ENCODE measurements around the gene RUNX1. TPM values are rescaled to one million over a fixed set of nuclear protein-coding genes. Genes with fewer than 3 reads are reported as not detected.

The RUNX1 gene
- total RNA-seq, 2 experiments from 2014 or later: 36.5 to 37.2 TPM

DNA sequence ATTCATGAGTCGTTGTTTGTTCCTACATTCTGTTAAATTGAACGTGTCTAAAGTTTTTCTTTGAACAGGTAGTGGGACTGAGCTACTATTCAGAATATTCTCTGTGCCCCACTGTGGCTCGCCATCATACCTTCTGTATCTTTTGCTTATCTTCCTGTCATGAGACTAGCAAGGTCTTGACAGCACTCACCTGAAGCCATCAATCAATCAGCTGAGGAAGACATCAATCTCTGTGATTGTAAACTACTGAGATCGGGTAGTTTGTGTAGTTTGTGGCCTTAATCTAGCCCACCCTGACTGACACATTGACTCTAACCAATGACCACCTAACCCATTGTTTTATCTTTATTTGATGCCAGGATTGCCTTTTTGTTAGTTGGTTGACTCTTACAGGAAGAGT is 17.7 kb upstream of the RUNX1 start:
- CTCF ChIA-PET: interaction anchor here (1.2 kb wide), 1 partner anchor 16 kb away, joined by 3 read pairs; no protein-coding TSS in a partner anchor
- POLR2A ChIA-PET: no interaction called here

DNA sequence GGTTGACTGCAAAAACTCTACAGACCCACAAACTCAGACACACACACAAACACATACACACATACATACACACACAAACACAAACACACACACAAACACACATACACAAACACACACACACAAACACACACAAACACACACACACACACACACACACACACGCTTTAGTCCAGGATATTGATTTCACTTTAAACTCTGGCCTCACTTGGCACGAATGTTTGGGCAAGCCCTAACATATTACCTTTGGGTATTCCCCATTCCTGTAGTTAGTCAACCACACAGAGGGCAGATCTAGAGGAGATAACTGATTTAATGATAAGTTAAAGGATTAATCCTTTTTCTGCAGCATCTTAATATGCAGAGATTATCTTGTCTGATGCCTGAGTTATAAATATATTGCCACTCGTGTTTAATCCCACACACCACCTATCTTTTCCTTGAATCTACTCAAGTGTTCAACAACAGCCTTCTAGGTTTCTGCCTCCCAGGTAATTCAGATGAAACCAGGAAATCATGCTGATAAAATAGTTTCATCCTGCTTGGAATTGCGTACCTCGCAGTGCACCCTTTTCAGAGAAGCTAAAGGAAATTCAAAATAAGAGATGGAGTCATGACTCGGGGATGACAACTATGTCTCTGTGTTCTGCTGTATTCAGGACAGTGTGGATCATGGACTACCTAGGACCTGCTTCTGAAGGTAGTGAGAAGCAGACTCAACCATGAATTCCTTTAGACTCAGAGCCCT is 14.5 kb upstream of the RUNX1 start:
- POLR2A ChIA-PET: no interaction called here
- CTCF ChIA-PET: interaction anchor here (1.2 kb wide), 1 partner anchor 74 kb away, joined by 3 read pairs; no protein-coding TSS in a partner anchor

DNA sequence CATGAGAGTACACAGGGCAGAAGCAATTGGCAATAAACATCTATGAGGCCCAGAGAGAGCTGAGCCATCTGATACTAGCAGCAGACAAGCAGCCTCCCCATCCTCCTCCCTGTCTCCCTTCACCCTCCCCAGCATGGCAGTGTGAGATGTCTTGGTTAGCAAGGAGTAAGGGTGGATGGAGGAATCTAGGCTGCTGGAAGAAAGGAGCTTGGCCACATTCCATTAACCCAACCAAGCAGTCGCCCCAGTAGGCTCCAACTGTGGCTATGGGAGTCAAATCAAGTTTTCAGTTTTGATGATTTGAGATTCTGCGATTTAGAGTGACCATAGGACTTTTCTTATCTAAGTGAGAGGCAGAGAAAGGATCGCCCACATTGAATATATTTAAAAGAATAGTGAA is 12.9 kb upstream of the RUNX1 start:
- ChIA-PET POLR2A (no interaction called here), CTCF (no interaction called here)

DNA sequence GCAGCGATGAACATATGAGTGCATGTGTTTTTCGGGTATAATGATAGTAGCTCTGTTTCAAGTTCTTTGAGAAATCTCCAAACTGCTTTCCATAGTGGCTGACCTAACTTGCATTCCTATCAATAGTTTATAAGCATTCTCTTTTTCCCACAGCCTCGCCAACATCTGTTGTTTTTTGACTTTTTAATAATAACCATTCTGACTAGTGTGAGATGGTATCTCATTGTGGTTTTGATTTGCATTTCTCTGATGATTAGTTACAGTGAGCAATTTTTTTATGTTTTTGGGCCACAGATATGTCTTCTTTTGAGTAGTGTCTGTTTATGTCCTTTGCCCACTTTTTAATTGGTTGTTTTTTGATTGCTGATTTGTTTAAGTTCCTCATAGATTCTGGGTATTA is 10.6 kb upstream of the RUNX1 start:
- ChIA-PET POLR2A (no interaction called here), CTCF (no interaction called here)

DNA sequence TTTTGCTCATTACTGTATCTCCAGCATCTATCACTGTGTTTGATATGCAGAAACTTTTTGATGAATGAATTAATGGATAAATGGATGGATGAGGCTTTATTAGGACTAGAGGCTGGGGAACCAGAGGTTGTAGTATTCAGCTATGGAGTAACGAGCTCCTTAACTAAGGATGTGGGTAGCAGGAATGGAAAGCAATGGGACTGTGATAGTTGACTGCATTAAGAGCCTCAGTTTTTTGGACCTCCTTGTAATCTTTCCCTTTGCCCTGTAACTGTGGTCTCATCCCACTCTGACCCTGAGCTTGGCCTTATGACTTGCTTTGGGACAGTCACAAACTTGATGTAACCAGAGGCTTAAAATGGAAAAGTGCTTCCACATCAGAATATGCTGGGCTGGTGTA is 9.0 kb upstream of the RUNX1 start:
- ChIA-PET CTCF (no interaction called here), POLR2A (no interaction called here)

DNA sequence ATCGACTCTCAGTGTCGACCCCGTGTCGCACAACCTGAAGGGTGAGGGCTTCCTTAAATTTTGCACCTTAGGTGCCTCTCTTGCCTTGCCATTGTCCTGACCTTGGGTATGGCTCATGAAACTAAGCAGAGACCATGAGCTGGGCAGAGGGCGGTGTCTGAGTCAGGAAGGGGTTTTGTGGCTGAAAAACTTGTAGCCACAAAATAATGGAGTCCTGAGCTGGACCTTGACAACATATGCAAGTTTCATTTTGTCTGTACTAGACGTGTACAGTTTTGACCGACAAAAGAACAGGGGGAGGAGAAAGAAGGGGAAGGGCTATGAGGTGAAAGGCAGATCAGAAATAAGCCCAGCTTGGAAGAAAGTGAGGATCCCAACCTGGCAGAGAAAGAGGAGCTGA is 8.3 kb upstream of the RUNX1 start:
- CTCF ChIA-PET: no interaction called here
- POLR2A ChIA-PET: no interaction called here

DNA sequence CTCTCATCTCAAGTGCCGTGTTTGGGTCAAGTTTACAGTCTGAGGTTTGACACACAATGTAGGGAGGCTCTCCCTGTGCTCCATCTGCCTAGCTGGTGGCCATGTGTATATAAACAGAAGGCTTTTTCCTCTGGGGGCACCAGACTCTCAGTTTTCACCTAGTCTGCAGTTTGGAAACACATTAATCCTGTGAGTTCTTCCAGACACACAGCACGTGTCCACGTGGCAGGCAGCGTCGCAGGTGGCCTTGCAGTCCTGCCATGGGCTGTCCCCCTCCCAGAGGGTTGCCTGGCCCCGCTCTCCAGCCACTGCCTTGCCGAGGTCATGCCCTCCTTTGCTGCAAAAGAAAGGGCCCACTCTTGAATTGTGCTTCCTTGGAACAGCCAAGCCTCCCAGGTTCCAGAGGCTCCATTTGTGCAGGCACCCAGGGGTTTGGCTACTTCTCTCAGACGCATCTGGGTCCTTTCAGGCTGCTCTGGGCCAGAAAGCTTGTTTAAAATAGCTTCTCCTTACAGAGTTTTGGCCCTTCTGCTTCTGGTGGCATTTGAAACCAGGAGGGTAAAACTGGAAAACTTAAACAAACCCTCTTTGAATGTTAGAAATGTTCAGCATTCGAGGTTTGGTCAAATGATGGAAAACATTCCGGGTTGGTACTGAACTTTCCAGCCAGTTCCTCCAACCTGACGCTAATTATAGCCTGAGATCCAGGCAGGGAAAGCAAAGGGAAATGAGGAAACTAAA is 4.4 kb upstream of the RUNX1 start:
- CTCF ChIA-PET: no interaction called here
- POLR2A ChIA-PET: no interaction called here

DNA sequence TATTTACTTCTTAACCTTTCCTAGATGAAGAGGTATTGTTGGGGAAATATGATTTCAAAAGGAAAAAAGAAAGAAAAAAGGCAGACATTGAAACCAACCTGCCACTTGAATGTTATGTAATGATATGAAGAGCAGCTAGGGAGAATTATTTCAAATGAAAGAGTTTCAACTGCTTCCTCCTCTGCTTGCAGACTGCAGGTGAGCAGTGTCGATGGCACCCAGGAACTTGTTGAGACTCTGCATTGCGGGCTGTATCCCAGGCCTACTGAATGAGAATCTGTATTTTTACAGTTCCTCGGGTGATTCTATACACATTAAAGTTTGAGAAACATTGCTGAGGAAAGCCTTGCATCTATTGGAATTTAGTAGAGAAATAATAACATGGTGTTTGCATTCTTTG is 3.7 kb upstream of the RUNX1 start:
- ChIA-PET POLR2A (no interaction called here), CTCF (interaction anchor here (0.6 kb wide), 1 partner anchor 87 kb away, joined by 4 read pairs; no protein-coding TSS in a partner anchor)

DNA sequence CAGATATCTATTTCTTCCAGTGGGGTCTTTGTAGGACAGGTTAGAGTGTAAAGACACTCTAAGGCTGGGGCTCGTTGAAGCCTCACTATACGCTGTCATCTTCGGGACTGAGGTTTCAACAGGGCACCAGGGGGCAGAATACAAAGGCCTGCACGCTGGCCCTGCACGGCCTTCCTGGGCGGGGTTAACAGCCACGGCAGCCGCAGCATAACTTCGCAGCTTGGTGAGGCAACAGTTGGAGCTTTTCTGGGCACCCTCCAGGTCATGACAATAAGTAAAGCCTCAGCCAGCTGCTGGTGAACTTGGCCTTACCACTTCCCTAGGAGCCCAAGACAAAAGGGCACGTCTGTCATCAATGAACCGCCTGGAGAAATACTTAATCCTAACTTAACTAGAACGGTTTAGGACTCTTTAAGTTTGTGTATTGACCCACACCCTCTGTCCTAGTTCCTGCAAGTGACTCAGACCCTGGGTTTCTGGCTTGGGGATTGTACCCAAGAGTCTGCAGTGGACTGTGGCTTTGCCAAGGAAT is 2.3 kb upstream of the RUNX1 start:
- ChIA-PET CTCF (interaction anchor here (0.8 to 2.2 kb wide), 10 partner anchors 25 to 348 kb away, joined by 3 to 5 read pairs (median 4); no protein-coding TSS in a partner anchor), POLR2A (interaction anchor here (0.6 to 1.8 kb wide), 3 partner anchors 31 to 163 kb away, joined by 3 to 6 read pairs (median 5); no protein-coding TSS in a partner anchor)

DNA sequence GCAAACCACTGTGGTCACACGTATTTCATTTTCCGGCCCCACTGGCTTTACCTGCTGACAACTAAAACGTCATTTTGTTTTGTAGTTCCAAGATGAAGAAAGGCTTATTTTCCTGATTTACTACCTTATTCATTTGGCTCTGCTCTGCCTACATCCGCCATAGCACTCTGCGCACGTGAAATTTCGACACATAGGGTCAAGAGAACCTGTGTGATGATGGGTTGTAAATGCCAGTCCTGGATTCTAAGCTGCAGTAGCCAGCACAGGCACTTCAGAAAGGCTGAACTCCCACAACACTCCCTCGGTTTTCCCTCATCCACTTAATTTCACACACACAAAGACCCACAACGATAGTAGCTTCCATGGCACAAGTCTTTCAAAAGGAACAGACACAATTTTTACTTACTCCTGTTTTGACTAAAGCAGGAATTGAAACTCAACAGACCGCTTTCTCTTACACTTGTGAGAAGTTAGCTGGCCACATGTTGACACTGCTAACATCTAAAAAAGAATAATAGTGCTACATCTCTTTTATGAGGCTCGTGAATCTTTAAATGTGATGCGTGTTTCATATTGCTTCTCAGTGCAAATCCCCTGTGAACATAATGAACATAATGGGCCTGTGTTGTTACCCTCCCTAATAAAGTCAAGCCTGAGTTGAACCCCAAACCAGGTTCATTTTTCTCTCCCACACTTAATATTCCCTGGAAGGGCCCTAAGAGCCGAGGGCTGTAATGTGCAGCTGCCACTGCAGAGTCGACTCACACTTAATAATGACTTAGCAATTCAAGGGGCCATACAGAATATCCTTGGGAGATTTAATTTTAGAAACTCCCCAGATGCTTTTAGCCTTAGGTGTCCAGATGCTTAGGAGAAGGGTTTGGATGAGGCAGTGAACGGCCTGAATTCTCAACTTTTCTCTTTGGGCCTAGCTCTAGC is 1.5 kb upstream of the RUNX1 start:
- POLR2A ChIA-PET: interaction anchor here (0.6 to 1.8 kb wide), 5 partner anchors 32 to 205 kb away, joined by 3 to 6 read pairs (median 5); no protein-coding TSS in a partner anchor

DNA sequence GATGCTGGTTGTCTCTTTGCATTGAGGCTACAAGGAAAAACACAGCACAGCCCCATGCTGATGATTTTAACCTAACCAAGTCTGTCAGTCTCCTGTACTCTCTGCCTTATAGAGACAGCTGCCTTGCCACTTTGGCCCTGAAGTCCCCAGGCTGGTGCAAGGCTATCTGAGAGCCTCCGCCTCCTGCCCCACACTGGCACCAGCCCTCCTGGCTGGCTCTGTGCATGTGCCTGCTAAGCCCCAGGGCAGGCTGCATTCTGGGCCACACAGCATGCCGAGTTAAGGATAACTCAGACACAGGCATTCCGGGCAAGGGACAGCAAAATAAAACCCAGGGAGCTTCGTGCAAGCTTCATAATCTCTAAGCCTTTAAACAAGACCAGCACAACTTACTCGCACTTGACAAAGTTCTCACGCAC is 910 bp downstream of the RUNX1 start:
- CTCF ChIA-PET: interaction anchor here (0.6 to 4.2 kb wide), 8 partner anchors 60 to 360 kb away, joined by 3 to 33 read pairs (median 6); no protein-coding TSS in a partner anchor
- POLR2A ChIA-PET: interaction anchor here (0.6 to 2.8 kb wide), 21 partner anchors 8 to 1271 kb away, joined by 3 to 53 read pairs (median 6); no protein-coding TSS in a partner anchor

More for the DNA sequence above, 1.5 kb upstream of the RUNX1 start:
- CTCF ChIA-PET: interaction anchor here (0.7 to 2.2 kb wide), 15 partner anchors 16 to 343 kb away, joined by 3 to 5 read pairs (median 3); no protein-coding TSS in a partner anchor

DNA sequence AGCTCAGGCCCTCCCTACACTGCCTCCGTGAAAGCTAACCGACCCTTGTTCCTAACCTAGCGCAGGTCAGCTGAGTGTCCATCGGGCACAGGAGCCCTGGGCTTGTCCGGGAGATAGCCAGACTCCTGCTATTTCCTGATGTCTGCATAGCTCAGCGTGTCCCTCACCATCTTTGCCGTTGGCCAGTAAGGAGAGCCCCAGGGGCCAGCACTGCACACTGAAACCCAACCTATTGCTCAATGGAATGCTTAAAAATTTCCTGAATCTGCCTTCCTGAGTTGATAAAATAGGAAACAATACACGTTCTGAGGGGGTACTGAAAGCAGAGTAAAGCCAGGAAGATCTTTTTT is 2.2 kb downstream of the RUNX1 start:
- ChIA-PET POLR2A (interaction anchor here (0.6 to 2.8 kb wide), 18 partner anchors 8 to 195 kb away, joined by 3 to 53 read pairs (median 6); no protein-coding TSS in a partner anchor), CTCF (interaction anchor here (0.7 to 4.2 kb wide), 9 partner anchors 11 to 158 kb away, joined by 3 to 33 read pairs (median 5); no protein-coding TSS in a partner anchor)

DNA sequence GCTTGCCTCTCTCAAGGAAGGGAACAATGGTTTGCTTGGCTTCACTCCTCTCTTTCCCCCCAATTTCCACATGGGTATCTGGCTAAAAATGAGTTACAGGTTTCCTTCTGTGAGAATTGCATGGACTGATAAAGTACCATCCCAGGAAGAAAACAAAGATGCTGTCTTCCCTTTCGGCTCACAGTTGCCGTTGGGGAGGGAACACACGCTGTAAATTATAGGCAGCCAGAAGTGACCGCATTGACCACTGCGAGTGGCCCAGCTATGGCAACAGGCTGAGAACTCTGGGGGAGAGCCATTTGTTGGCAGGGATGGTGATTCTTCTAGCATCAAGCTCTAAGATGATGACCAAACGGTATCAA is 2.9 kb downstream of the RUNX1 start:
- POLR2A ChIA-PET: interaction anchor here (1.7 to 2.8 kb wide), 3 partner anchors 20 to 157 kb away, joined by 6 to 53 read pairs (median 11); no protein-coding TSS in a partner anchor
- CTCF ChIA-PET: interaction anchor here (0.7 to 4.2 kb wide), 7 partner anchors 11 to 157 kb away, joined by 3 to 33 read pairs (median 3); no protein-coding TSS in a partner anchor

DNA sequence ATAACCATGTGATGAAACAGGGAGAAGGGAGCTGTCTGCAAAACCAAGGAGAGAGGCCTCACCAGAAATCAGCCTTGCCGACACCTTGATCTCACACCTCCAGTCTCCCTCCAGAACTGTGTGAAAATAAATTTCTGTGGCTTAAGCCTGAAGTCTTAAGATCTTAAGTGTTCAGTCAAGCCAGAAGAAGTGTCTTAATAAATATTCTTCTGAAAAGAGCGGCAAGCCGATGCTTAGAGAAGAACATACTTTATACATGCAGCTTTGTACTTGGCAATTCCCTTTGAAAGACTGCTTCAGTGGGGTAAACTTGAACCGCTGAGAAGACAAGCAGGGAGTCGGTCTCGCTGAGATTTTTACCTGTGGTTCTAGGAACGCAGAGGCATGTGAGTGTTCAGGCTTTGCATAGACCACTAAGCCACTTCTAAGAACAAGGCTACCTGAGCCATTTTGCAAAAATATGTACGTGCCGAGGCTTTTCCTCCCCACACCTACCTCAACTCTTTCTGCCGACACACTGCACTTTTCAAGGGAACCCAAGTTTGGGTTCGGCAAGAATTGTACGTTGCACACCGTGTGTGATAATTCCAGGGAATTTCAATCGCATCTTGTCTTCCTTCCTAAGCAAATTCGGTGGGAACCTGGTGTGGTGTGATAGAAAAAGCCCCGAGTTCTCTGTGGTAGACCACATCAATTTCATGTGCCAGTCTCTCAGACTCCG is 3.4 kb downstream of the RUNX1 start:
- POLR2A ChIA-PET: interaction anchor here (0.6 to 2.6 kb wide), 4 partner anchors 20 to 200 kb away, joined by 4 to 11 read pairs (median 6); no protein-coding TSS in a partner anchor
- CTCF ChIA-PET: interaction anchor here (0.8 to 4.2 kb wide), 5 partner anchors 48 to 305 kb away, joined by 3 to 33 read pairs (median 3); no protein-coding TSS in a partner anchor

DNA sequence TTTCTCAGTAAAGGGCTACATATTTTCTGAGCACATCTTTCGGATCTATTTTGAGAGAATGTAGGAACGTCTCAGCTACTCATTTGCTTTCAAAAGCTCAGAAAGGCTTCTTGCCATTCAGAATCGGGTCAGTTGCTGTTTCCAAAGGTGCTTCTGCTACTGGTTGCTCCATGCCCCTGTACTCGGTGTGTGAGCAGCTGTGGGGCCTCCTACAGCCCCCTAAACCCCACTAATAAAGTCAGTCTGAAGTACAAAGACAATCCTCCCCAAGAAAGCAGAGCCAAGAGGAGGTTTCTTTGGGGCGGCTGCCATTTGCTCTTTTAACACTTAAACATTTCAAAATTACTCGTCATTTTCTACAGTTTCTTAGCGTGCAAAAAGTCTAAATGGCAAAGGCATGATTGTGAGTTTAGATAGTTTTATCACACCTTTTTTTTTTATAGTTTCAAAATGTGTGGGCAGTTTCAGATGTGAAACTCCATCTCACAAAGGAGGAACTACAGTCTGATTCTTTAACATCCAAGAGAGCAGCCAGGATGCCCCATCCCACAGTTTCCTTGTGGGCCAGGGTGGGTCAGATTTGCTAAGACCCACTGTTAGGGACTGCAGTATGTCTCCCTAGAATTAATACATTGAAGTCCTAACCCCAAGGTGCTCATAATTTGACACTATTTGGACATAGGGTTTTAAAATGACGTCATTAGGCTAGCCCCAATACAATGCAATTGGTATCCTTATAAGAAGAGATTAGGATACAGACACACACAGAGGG is 4.1 kb downstream of the RUNX1 start:
- ChIA-PET CTCF (interaction anchor here (0.8 to 4.2 kb wide), 5 partner anchors 18 to 306 kb away, joined by 3 to 28 read pairs (median 3); no protein-coding TSS in a partner anchor), POLR2A (interaction anchor here (0.6 to 2.6 kb wide), 6 partner anchors 19 to 199 kb away, joined by 3 to 11 read pairs (median 6); no protein-coding TSS in a partner anchor)

DNA sequence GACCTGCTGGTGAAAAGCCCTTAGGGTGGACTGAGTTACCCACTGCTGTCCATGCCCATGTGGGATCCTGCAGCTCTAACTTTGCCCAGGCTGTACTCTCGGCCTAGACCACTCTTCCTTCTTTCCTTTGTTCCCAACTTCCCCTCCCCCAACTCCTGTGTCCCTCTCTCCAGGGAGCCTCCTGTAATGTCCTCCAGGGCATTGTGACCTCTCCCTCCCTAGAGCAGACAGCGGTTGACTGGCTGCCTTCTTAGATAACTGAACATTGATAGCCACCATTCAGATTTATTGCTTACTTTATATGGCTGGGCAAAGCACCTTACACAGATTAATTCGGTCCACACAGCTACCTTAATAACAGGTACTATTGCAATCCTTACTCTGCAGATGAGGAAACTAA is 5.0 kb downstream of the RUNX1 start:
- CTCF ChIA-PET: interaction anchor here (1.4 to 2.4 kb wide), 3 partner anchors 18 to 154 kb away, joined by 5 to 10 read pairs (median 7); no protein-coding TSS in a partner anchor

DNA sequence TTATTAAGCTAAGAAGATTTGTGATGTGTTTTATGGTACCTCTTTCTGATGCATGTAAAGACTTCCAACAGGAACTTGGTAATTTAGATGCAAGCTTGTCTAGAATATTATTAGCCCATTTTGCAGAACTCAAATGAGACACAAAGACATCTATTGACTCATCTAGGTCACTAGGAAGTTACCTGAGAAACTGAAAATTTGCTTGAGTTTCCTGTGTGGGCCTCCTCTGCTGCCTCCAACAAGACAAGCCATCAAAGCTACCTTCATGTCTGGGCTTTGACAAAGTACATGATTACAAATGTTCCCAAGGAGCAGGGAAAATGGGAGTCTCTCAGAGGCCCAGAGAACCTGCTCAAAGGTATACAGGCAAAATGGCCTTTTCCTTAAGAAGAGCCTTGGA is 5.6 kb downstream of the RUNX1 start:
- ChIA-PET POLR2A (interaction anchor here (1.0 to 2.3 kb wide), 9 partner anchors 17 to 155 kb away, joined by 3 to 11 read pairs (median 5); no protein-coding TSS in a partner anchor), CTCF (interaction anchor here (2.1 to 2.4 kb wide), 2 partner anchors 54 to 154 kb away, joined by 5 to 10 read pairs; no protein-coding TSS in a partner anchor)

More for the DNA sequence above, 5.0 kb downstream of the RUNX1 start:
- POLR2A ChIA-PET: interaction anchor here (1.0 to 2.3 kb wide), 7 partner anchors 17 to 156 kb away, joined by 3 to 11 read pairs (median 3); no protein-coding TSS in a partner anchor
